Heart left ventricle (tissue), 16 donors: Measurements from ENCODE around the gene ZNF285. TPM values are rescaled to one million over a fixed set of nuclear protein-coding genes. Genes with fewer than 3 reads are reported as not detected.
"Not testable (repeated sequence)": the region's sequence is repeated elsewhere in the genome, so short reads cannot be mapped to it uniquely, and the experiment has no call there.

ENCODE experiments used
- ATAC-seq, 4 donors: fragments of 200-7000 bp; cut with Tn5 transposase; one replicate each; pipeline ENCODE4 v1.9.1; 2020 to 2022; ENCODE audit warnings: moderate library complexity in 4 of 4, mild to moderate bottlenecking in 3 of 4, moderate number of reproducible peaks in 1 of 4
- DNase-seq, 5 donors: peaks; one replicate each; pipeline ENCODE4 v3.0.0-alpha.2; 2020
- H3K27ac ChIP-seq, 12 donors: fragments of 200-600 bp; sonication (generic) in 4 of 12; one replicate each; pipeline versions ENCODE4 v1.5.0 to v1.8.0; 2016 to 2022; ENCODE audit warnings: mild to moderate bottlenecking in 2 of 12
- H3K27me3 ChIP-seq, 9 donors: fragments of 200-600 bp; sonication (generic) in 2 of 9; one replicate each; pipeline versions ENCODE4 v1.5.1 to v1.8.0; 2016 to 2022; ENCODE audit warnings: mild to moderate bottlenecking in 3 of 9
- H3K36me3 ChIP-seq, 9 donors: fragments of 200-600 bp; sonication (generic) in 2 of 9; one replicate each; pipeline versions ENCODE4 v1.5.0 to v1.8.0; 2018 to 2022; ENCODE audit warnings: mild to moderate bottlenecking in 2 of 9
- H3K4me1 ChIP-seq, 12 donors: fragments of 200-600 bp; sonication (generic) in 4 of 12; one replicate each; pipeline versions ENCODE4 v1.5.0 to v1.8.0; 2016 to 2022; ENCODE audit warnings: mild to moderate bottlenecking in 3 of 12
- H3K4me3 ChIP-seq, 12 donors: fragments of 200-600 bp; sonication (generic) in 4 of 12; one replicate each; pipeline versions ENCODE4 v1.5.0 to v1.8.0; 2017 to 2022; ENCODE audit warnings: mild to moderate bottlenecking in 9 of 12, moderate library complexity in 4 of 12
- H3K9me3 ChIP-seq, 12 donors: fragments of 200-600 bp; sonication (generic) in 4 of 12; one replicate each; pipeline versions ENCODE4 v1.5.0 to v1.8.0; 2016 to 2022; ENCODE audit warnings: mild to moderate bottlenecking in 1 of 12
- POLR2A ChIP-seq, 2 donors: fragments of 450-650 bp; IDR thresholded peaks; one replicate each; pipeline ENCODE4 v1.6.1; 2017; ENCODE audit warnings: antibody characterized with exemption in 2 of 2, mild to moderate bottlenecking in 2 of 2, moderate library complexity in 2 of 2
- WGBS, 4 donors: extraction: QIAGEN DNeasy Blood & Tissue Kit in 2 of 4; methylation state at CpG; one replicate each; pipeline versions ENCODE4 v1.1.5 to v1.1.7; 2013 to 2018; 5-methylcytosine and 5-hydroxymethylcytosine counted together
- intact Hi-C, 10 donors: fragments of 100-400 bp; cut with DNase I; formaldehyde crosslinking; loops; one replicate each; pipeline versions ENCODE4 v1.11.1 to v1.14.2; 2022
- polyA plus RNA-seq, 2 donors: library from polyadenylated mRNA; stranded (reverse); fragments of 200-250 nt; gene quantifications; one replicate each; pipeline ENCODE4 v1.2.3, GENCODE V29; 2013
- total RNA-seq, 9 donors: library from RNA; depleted of rRNA in 2 of 9; stranded (reverse); fragments of >200 nt in 2 of 9; fragmentation: NEBNext Ultra II Directional in 3 of 9; extraction: Animal tissue kit (Norgen Biotek cat#: 25700) in 3 of 9; gene quantifications; one replicate each; pipeline versions ENCODE4 v1.1.0 to v1.2.4, GENCODE V29; 2016 to 2023
- TF ChIP-seq, protein P1 (sequence below), 12 donors: fragments of 200-600 bp; sonication (generic) in 4 of 12; IDR thresholded peaks; one replicate each; pipeline versions ENCODE4 v1.5.0 to v1.8.0; 2018 to 2022; ENCODE audit warnings: antibody characterized with exemption in 12 of 12, mild to moderate bottlenecking in 5 of 12
- donor health status: ischemic (EF 13 %, LVEDD 7.1; RV severe dilation, severe dysfunction).
- donor health status: healthy with polysubstance abuse.
- donor health status: DM: no; HTN: yes; CAD: no.
- donor health status: DM: no; HTN: no; CAD: no.
- donor health status: ischemic (EF 25% LVEDD 6.9; RV normal size, moderate dysfunction).
- donor health status: ischemic (EF 25% LVEDD 5.7; RV mildly dilated, moderate dysfunction).
- donor health status: healthy.
- donor health status: DM: yes; HTN: yes; CAD: no.
- donor health status: ischemic (EF 35%, LVEDD 5.7; RV mildly dilated, moderate dysfunction).
- donor health status: nonischemic (EF 11% LVEDD 7.7; RV severe dilation, severe dysfunction).
- donor health status: DM: yes; HTN: yes; CAD: no.
- donor health status: PGD.
- donor health status: ischemic (EF 29% LVEDD 5.4; RV normal size, mild dysfunction).
- donor health status: nonischemic (EF 23%, LVEDD 6.1; RV moderate dilation, normal function).

The ZNF285 gene
- total and polyA plus RNA-seq, 11 donors = 2.0 to 6.7 (median 3.7) TPM

DNA sequence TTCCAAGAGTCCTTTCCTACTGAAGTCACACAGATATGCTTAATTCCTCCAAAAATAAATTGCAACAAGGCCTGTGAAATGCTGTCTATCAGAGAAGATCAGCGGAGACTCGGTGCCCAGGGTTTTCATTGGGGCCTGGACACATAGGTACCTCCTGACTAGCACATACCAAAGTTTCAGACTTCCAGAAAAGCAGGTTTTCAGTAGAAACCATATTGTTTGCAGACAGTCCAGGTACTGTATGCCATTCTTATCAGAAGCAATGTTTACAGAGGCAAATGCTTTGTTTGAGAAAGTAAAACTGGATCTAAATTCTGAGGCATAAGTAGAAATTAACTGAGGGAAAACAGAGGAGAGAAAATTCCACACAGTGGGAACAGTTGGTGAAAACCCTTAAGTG is 34.0 kb upstream of the ZNF285 start:
- Histone ChIP-seq H3K27me3 (no peaks in the 10 kb centered on the region), H3K4me1 (no peaks in the 10 kb centered on the region), H3K36me3 (peaks cover 0 to 100% (median 43%) of the 10 kb centered on the region in 9 donors), H3K27ac (no peak overlapping the region), H3K4me3 (no peak overlapping the region), H3K9me3 (peaks cover 0 to 99% (median 63%) of the 10 kb centered on the region in 12 donors)
- intact Hi-C loops = no loop called here
- TF ChIP-seq, protein P1, sequence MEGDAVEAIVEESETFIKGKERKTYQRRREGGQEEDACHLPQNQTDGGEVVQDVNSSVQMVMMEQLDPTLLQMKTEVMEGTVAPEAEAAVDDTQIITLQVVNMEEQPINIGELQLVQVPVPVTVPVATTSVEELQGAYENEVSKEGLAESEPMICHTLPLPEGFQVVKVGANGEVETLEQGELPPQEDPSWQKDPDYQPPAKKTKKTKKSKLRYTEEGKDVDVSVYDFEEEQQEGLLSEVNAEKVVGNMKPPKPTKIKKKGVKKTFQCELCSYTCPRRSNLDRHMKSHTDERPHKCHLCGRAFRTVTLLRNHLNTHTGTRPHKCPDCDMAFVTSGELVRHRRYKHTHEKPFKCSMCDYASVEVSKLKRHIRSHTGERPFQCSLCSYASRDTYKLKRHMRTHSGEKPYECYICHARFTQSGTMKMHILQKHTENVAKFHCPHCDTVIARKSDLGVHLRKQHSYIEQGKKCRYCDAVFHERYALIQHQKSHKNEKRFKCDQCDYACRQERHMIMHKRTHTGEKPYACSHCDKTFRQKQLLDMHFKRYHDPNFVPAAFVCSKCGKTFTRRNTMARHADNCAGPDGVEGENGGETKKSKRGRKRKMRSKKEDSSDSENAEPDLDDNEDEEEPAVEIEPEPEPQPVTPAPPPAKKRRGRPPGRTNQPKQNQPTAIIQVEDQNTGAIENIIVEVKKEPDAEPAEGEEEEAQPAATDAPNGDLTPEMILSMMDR (IDR thresholded peaks at IDR 0.05) = no peak
- TF ChIP-seq POLR2A (IDR thresholded peaks at IDR 0.05) = no peak
- DNase-seq (no peak), ATAC-seq (no peak)
- 89 to 100% (median 92%) methylated on average over 2 of the region's 2 CpGs for WGBS, 4 donors

DNA sequence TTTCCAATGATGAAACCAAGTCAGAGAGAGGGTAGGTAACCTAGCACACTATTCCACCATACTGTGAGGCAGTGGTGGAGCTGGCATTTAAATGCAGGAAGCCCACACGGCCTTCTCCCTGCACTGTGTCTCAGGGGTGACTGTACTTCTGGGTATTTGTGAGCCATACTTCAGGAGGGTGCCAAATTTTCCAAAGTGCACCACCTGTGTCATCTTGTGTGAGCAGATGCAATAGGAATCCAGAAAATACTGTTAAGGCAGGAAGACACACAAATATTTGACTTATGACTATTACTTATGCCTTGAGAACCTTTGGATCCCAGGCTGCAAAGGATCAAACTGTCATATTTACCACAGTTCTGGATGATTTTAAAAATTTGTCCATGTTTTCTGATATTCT is 29.5 kb upstream of the ZNF285 start:
- Histone ChIP-seq H3K36me3 (peaks cover 4 to 95% (median 44%) of the 10 kb centered on the region in 9 donors), H3K4me1 (no peaks in the 10 kb centered on the region), H3K27me3 (no peaks in the 10 kb centered on the region), H3K4me3 (no peak overlapping the region), H3K27ac (no peak overlapping the region), H3K9me3 (peaks cover 0 to 100% (median 78%) of the 10 kb centered on the region in 12 donors)
- ATAC-seq (no peak), DNase-seq (no peak)
- TF ChIP-seq, protein P1 (IDR thresholded peaks at IDR 0.05) = no peak
- TF ChIP-seq POLR2A (IDR thresholded peaks at IDR 0.05) = no peak
- intact Hi-C loops = no loop called here
- 87 to 95% (median 88%) methylated on average over 1 of the region's 1 CpG for WGBS, 4 donors

GRCh38 chr19:44415553-44415952 is 14.1 kb upstream of the ZNF285 start:
- H3K27me3 ChIP-seq, H3K27ac ChIP-seq, H3K4me1 ChIP-seq, H3K36me3 ChIP-seq, ATAC-seq, H3K4me3 ChIP-seq, DNase-seq, intact Hi-C loops: not testable (repeated sequence)
- 81 to 93% (median 92%) methylated on average over 2 to 15 of the region's 15 CpGs for WGBS, 4 donors
- H3K9me3 ChIP-seq = peaks cover 0 to 39% (median 19%) of the 10 kb centered on the region in 12 donors

DNA sequence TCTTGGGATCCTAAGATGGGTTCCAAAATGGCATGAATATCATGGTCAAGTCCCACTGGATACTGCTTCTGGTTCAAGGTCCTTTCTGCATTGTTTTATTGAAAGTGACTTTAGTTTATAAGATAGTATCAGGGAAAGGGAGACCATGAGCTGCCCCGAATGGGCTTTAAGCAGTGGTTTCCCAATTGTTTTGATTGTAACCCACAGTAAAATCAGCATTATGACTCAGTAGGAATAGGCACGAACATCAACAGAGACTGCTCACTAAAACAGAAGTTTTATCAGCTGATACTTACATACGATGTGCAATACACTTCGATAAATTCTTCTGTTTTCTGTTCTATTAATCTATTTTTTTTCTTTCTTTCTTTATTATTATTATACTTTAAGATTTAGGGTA is 12.1 kb downstream of the ZNF285 start:
- ATAC-seq, H3K27me3 ChIP-seq, H3K27ac ChIP-seq, intact Hi-C loops, H3K4me3 ChIP-seq, DNase-seq, H3K4me1 ChIP-seq: not testable (repeated sequence)
- Histone ChIP-seq H3K9me3 (peaks cover 0 to 42% (median 3%) of the 10 kb centered on the region in 12 donors), H3K36me3 (peaks cover 0 to 69% (median 40%) of the 10 kb centered on the region in 9 donors)
- WGBS, 4 donors = 95 to 97% (median 96%) methylated on average over 4 of the region's 4 CpGs

DNA sequence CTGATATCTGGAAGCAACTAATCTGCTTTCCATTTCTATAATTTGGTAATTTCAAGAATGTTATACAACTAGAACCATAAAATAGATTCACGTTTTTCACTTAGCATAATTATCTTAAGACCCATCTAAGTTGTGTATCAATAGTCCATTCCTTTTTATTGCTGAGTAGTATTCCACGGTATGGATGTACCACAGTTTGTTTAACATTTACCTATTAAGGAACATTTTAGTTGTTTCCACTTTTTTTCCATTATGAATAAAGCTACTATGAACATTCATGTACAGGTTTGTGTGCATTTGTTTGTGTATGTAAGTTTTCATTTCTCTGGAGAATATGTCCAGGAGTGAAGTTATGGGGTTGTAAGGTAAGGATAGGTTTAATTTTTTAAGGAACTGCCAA is 26.6 kb downstream of the ZNF285 start:
- no peak for ATAC-seq
- WGBS, 4 donors = 48 to 54% (median 52%) methylated on average over 2 of the region's 2 CpGs
- no peaks in the 10 kb centered on the region for H3K36me3 ChIP-seq
- no peak for DNase-seq
- no peaks in the 10 kb centered on the region for H3K4me1 ChIP-seq
- H3K27me3 ChIP-seq = no peaks in the 10 kb centered on the region
- intact Hi-C loops = no loop called here
- H3K4me3 ChIP-seq = no peak overlapping the region
- TF ChIP-seq, protein P1 (IDR thresholded peaks at IDR 0.05) = no peak
- no peak for TF ChIP-seq POLR2A (IDR thresholded peaks at IDR 0.05)
- H3K9me3 ChIP-seq = peaks cover 0 to 30% (median 3%) of the 10 kb centered on the region in 12 donors
- no peak overlapping the region for H3K27ac ChIP-seq
